ENCODE measurements around the gene ECE1.

Gene ECE1

GRCh38 chr1:21307663-21308305 is 17.5 kb upstream of the ECE1 start:
- no peak for DNase-seq

DNA sequence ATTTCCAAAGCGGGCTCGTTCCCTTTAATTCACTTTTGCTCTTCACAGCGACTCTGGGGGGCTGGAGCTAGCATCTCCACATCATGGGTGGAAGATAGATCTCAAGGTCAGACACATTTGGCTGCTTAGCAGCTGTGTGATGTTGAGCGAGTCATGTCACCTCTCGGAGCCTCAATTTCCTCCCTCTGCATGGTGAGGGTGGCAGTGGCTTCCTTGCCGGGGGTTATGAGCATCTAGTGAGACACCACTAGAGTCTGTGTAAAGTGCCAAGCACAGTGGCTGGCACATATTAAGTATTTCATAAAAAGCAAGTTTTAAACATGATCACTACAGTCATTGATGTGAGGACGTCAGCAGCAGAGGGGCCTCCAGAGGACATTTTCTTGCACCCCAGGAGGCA is 16.9 kb upstream of the ECE1 start:
- DNase-seq, result no peak

GRCh38 chr1:21305900-21306189 is 15.6 kb upstream of the ECE1 start:
- no peak for DNase-seq

DNA sequence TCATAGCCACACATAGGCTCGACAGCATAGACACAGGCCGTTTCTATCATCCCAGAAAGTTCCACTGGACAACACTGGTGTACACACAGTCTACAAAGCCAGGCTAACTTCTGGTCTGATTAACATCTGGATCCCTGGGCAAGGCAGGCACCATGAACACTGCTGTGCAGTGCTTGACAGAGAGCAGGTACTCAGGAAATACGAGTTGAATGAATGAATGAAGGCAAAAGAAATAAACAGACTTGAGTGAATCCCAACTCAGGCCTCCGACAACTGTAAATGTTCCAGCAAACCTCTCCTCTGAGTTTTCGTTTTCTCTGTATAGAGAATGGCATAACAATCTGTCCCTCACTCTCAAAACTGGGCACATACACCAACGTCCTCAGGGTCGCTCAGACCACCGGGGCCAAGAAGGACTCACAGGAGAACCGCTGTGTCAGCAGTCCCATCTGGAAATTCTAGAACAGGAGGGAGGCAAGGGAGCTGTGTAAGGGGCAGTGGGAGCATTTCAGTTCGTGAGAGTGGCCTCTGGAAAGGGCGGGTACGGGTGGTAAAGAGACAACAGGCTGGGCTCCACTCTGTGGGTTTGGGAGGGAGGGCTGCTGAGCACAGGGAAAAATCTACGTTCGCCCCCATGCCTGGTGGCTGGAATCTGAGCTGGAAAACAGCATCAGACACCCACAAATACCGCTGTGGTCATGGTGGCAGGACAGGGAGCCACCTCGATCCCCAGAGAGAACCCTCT is 15.1 kb upstream of the ECE1 start:
- no peak for DNase-seq

- DNase-seq, result no peak
Observed at GRCh38 chr1:21304488-21304887, 14.2 kb upstream of the ECE1 start.

GRCh38 chr1:21302747-21303715 is 12.8 kb upstream of the ECE1 start:
- no peak for DNase-seq

GRCh38 chr1:21301794-21302440 is 11.7 kb upstream of the ECE1 start:
- no peak for DNase-seq

- no peak for DNase-seq
Observed at GRCh38 chr1:21300774-21301173, 10.5 kb upstream of the ECE1 start.

GRCh38 chr1:21299780-21300395 is 9.6 kb upstream of the ECE1 start:
- no peak for DNase-seq

GRCh38 chr1:21298981-21299391 is 8.7 kb upstream of the ECE1 start:
- no peak for DNase-seq

- DNase-seq, result no peak
Observed at GRCh38 chr1:21297975-21298374, 7.7 kb upstream of the ECE1 start.

- no peak for DNase-seq
Observed at GRCh38 chr1:21296509-21297354, 6.5 kb upstream of the ECE1 start.

DNA sequence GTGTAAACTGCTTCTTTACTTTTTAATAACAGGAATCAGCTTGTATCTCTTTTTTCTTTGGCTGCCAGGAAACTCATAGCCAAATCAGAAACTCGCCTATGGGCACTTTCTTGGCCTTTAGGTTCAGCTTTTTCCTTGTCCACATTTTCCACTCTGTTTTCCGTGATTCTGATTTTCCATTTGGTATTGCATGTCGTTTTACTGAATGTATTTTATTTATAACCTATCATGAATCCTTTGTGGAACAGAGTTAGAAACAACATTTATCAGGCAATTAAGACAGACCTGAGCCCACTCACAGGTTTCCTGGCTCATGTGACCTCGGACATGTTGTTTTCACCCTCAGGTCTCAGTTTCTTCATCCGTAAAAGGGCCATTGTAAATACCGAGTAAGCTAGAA is 5.3 kb upstream of the ECE1 start:
- DNase-seq, result no peak

DNA sequence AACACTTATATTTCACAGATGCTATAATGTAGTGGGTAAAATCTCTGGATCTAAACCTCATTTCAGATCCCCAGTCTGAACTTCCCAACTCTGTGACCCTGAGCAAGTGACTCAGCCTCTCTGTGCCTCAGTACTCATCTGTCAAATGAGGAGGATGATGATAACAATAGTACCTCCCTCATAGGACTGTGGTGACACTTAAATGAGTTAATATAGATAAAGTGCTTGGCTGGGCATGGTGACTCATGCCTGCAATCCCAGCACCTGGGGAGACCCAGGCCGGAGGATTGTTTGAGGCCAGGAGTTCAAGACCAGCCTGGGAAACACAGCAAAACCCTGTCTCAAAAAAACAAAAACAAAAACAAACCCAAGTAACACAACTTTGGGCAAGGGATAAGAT is 4.7 kb upstream of the ECE1 start:
- DNase-seq, result no peak

GRCh38 chr1:21294266-21294989 is 4.2 kb upstream of the ECE1 start:
- no peak for DNase-seq

- no peak for DNase-seq
Observed at GRCh38 chr1:21293537-21294265, 3.4 kb upstream of the ECE1 start.

DNA sequence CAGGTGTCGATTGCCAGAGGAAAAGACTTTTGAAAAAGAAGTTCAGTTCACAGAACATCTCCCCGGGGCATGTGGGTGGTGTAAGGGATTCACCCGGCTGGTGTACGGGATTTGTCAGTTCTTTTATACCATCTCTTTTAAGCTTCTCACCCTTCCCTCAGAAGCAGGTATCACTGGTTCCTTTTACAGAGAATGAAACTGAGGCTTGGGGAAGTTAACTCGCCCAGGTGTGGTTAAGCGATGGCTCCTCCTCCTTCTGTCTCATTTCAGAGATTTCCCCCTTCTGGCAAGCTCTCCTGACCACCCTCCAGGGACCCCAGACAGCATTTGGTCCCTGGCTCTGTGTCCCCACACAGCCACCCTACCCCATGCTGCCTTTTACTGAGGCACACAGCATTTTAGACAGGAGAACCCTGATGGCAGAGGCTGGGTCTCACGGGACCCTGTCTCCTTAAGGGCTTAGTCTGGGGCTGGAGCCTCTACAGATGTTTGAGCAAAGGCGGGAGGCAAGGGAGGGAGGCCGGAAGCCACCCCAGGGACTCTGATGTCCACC is 2.8 kb upstream of the ECE1 start:
- DNase-seq, result no peak

GRCh38 chr1:21292503-21292983 is 2.3 kb upstream of the ECE1 start:
- DNase-seq, result no peak

GRCh38 chr1:21291964-21292363 is 1.7 kb upstream of the ECE1 start:
- DNase-seq, result no peak

DNA sequence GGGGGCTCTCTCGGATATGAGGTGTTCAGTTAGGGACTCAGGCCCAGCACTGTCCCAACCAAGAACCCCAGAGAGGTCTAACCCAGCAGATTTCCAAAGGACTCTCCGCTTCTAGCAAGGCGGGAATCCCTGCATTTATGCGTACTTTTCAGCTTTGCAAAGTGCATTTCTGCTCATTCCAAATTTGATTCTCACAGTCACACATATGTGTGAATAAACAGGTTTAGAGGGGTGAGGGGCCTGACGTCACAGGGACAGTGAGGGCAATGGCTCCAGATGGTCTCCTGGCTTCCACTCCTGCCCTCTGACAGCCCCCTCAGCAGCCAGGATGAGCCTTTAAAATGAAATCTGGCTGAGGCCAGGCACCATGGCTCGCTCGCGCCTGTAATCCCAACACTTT is 921 bp upstream of the ECE1 start:
- no peak for DNase-seq

Measured in DMS79 (cell line).